Measurements from ENCODE around the gene UBE2E2.

Gene UBE2E2

DNA sequence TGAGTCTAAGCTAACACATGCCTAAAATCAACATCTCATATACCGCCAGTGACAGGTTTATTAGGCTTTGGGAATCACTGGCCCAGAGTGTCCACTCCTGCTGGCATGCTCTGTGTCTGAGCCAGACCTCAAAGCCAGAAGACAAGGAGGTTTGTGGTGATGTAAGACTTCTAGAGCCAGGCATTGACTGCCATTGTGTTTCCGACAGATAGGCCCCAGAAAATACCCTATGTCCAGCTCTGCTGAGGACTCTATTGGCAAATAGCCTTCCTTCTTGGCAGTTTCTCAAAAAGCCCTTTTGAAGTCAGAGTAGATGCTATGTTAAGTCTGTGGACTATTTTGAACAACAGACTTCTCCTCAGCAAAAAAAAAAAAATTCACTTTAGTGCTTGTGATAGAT, 420.7 kb downstream of the UBE2E2 start:
- no peak for DNase-seq (ENCODE audit: low read depth)

DNA sequence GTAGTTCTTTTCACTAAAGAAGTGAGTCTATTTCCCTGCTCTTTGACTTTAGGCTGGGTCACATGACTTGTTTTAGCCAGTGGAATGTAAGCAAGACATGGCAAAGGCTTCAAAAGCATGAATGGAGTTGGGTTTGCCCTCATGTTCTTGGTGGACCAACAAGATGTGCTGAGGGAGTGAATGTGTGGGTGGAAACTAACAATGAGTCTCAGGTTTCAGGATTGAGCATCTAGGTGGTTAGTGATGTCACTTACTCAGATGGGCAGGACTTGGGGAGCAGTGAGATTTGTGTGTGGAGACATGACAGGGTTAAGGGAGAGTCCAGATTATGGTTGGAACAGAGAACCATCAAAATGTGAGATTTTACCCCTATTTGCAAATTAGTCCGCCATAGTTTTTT, 421.2 kb downstream of the UBE2E2 start:
- DNase-seq (ENCODE audit: low read depth): no peak

DNA sequence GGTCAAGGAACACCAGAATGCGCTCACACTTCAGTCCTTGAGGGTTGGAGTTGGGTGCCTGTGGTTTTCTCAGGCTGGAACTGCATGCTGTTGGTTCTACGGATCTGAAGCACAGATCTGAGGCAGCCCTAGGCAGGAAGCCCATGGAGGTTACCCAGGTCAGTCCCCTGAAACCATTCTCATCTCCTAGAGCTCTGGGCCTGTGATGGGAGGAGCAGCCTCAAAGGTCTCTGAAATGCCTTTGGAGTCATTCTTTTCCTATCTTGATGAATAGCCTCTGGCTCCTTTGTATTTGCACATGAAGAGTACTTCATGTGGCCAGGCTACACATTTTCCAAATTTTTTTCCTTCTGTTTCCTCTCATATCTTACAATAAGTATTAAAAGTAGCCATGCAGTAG, 423.3 kb downstream of the UBE2E2 start:
- no peak for DNase-seq (ENCODE audit: low read depth)

DNA sequence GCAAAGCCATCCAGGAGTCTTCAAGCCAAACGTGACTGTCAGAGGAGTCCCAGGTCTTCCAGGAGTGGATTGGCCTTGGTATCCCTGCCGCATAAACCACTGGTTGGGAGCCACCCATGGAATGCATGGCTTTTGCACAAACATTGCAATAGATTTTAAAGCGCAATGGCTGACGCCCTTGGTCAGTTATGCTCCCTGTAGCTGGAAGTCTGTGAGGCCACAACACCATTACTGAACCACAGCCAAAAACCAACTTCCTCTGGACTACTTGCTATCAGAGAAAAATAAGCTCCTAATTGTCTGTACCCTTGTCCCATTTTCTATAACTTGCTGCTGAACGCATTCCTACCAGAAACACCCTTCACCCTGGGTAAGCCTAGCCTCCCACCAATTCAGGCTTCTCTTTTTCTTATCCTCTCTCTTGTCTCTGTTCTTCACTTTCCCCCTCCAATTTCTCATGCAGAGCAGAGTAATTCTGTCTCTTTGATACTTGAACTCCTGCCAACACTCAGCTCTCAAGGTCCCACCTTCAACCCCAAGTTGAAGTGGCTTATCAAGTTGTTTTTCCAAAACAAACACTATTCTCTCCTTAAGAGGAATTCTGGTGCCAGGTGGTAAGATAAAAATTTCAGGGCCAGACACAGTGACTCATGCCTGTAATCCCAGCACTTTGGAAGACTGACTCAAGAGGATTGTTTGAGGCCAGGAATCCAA, 426.2 kb downstream of the UBE2E2 start:
- DNase-seq (ENCODE audit: low read depth): no peak

DNA sequence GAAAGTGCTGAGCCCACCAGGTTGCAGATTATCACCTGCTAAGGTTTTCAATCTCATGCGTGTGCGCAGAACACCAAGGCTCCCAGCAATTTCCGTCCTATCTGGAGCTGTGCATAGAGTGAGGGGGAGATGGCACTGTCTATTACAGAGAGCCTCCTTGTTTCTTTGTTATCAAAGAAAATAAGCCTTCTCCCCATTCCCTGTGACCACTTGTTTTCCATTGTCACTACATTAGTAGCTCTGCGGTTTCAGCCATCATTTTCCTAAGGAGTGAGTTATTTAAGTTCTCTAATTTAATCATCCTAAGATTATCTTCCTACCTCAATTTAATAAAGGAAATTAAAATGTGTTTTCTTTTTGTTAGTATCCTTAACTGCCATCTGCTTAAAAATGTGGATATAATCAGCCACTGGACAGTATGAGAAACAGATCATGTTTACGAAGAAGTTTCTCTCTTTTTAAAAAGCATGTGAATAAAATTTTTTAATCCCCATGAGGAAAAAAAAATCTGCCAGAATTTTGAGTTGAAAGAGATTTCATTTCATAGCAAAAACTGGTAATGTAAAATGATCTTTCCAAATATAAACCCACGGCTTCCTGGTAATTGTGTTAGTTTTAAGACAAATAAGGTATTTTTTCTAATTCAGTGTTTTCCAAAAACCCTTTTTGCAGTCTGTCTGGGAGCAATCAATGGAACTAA, 430.3 kb downstream of the UBE2E2 start:
- DNase-seq (ENCODE audit: low read depth): no peak

DNA sequence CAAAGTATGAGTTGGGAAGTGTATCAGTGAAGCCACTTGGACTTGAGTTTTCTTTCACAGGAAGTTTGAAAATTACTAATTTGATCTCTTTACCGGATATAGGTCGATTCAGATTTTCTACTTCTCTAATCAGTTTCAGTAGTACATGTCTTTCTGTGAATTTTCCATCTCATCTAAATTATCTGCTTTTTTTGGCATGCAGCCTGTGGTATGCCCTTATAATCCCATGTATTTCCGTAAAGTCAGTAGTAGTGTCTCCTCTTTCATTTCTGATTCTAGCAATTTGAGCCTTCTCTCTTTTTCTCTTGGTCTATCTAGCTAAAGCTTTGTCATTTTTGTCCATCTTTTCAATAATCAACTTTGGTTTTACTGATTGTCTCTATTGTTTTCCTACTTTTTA, 434.2 kb downstream of the UBE2E2 start:
- no peak for DNase-seq (ENCODE audit: low read depth)

DNA sequence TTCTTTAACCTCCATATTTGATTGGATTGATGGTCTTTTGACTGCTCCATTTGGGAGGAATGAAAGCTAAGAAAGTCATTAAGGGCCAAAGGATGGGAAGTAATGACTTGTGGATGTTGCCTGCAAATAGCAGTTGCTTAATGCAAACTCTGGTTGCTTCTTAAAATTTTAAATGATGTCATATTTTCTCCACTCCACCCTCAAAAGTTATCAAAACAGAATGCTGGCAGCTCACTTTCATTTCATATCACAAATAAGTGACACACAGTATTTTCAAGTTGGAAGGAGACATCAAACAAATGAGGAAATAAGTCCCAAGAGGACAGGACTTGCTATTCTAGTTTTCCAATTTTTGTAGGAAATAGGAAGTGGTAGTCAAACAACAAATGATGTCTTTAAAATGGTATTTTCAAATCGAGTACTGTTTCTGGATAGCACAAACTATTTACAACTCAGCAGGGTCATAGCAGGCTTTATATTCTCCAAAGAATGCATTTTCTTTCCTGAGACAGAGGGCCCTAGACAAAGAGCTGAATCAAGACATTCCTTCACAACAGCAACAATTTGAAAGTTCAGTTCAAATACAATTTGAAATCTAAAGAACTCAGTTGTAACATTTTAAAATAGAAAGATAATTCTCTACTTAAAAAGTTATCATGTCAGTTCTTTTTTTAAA, 437.5 kb downstream of the UBE2E2 start:
- no peak for DNase-seq (ENCODE audit: low read depth)
